Stimulated activated CD4-positive, alpha-beta T cell treated with anti-CD3 and anti-CD28 coated beads, Interleukin-2, amount 100 ng/mL, for 48 hours (primary cell): ENCODE data around the gene HM13.
A peak's percentile ranks its signal among the peaks of the same experiment; 100 is the strongest.
"Not testable (repeated sequence)": the region's sequence is repeated elsewhere in the genome, so short reads cannot be mapped to it uniquely, and the experiment has no call there.

ENCODE experiments used
- DNase-seq, 2 donors: peaks; one replicate each; pipeline ENCODE4 v3.0.0-alpha.2; 2020

The HM13 gene

GRCh38 chr20:31543966-31544598 is 29.8 kb downstream of the HM13 start:
- no peak for DNase-seq

- no peak for DNase-seq
These were observed 30.4 kb downstream of the HM13 start for GRCh38 chr20:31544600-31544999.

GRCh38 chr20:31545621-31546040 is 31.4 kb downstream of the HM13 start:
- not testable (repeated sequence) for DNase-seq

GRCh38 chr20:31547017-31547675 is 32.9 kb downstream of the HM13 start:
- peak; percentile 65 to 69 for DNase-seq

- no peak for DNase-seq
These were observed 33.6 kb downstream of the HM13 start for GRCh38 chr20:31547720-31548298.

- no peak for DNase-seq
These were observed 34.7 kb downstream of the HM13 start for GRCh38 chr20:31548820-31549512.

GRCh38 chr20:31549513-31549880 is 35.3 kb downstream of the HM13 start:
- DNase-seq = no peak

DNA sequence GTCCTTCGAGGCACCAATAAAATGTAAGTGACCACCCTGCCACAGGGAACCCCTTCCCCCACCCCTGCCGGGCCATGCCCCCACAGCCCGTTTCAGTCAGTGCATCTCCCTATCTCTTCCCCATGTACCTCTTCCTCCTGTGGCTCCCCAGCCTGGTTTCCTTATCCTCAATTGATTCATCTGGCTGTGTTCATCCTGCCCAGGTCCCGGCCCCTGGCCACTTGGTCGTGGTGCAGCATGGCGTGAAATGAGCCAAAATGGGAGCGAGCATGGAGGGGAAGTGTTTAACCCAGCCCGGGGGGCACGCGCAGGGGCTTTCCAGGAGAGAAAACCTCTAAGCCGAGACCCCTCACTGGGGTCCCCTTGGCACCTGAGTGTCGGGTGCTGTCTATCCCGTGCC is 35.9 kb downstream of the HM13 start:
- DNase-seq = no peak

- no peak for DNase-seq
These were observed 37.2 kb downstream of the HM13 start for GRCh38 chr20:31551163-31552081.

DNA sequence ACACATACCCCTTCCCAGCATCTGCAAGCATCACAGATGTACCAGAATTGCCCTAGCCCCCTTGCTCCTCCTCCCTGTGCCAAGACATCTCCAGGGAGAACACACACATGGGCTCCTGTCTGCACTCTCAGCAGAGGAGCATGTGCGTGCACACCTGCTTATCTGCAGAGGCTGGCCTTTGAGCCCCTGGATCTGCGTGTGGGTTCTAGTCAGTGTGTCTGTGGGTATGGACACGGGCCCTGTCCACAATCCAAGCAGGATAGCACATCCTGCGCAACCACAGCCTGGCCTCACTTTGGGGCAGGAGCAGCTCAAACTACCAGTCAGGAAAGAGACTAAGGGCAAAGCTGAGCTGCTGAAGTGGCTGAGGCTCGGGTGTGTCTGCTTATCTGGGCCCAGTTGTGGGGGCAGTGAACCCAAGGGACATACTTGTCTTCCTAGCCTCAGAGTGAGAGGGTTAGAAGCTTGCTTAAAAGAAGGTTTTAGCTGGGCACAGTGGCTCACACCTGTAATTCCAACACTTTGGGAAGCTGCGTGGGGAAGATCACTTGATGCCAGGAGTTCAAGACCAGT is 41.0 kb downstream of the HM13 start:
- DNase-seq = no peak

GRCh38 chr20:31559704-31560093 is 45.5 kb downstream of the HM13 start:
- DNase-seq = no peak

- peak; percentile 74 to 76 for DNase-seq
These were observed 46.0 kb downstream of the HM13 start for GRCh38 chr20:31560094-31560745.

- no peak for DNase-seq
These were observed 46.7 kb downstream of the HM13 start for GRCh38 chr20:31560746-31561598.

GRCh38 chr20:31562241-31562640 is 48.0 kb downstream of the HM13 start:
- DNase-seq = no peak

- DNase-seq = no peak
These were observed 50.0 kb downstream of the HM13 start for GRCh38 chr20:31564284-31564683.

DNA sequence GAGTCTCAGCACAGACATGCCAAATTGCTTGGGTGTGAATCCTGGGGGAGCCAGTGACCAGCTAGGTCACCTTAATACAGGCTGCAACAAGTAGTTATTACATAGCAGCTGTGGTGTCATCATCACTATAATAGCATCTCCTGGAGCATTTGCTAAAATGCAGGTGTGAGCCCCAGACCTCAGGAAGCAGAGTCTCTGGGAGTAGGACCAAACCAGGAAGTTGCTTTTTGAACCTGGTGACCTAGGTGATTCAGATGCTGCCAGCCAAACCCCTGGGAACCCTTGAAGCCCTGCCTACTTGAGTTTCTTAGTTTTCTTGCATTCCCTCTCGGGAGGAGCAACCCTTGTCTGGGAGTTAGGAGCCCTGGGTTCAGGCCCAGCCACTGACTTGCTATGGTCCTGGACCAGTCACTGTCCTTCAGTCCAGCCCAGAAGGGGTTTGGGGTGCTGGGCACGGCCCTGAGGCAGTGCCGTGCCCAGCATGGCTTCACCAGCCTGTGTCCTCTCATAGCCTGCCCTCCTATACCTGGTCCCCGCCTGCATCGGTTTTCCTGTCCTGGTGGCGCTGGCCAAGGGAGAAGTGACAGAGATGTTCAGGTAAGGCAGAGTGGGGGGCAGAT is 51.6 kb downstream of the HM13 start:
- DNase-seq = no peak

GRCh38 chr20:31566319-31566657 is 52.0 kb downstream of the HM13 start:
- no peak for DNase-seq

DNA sequence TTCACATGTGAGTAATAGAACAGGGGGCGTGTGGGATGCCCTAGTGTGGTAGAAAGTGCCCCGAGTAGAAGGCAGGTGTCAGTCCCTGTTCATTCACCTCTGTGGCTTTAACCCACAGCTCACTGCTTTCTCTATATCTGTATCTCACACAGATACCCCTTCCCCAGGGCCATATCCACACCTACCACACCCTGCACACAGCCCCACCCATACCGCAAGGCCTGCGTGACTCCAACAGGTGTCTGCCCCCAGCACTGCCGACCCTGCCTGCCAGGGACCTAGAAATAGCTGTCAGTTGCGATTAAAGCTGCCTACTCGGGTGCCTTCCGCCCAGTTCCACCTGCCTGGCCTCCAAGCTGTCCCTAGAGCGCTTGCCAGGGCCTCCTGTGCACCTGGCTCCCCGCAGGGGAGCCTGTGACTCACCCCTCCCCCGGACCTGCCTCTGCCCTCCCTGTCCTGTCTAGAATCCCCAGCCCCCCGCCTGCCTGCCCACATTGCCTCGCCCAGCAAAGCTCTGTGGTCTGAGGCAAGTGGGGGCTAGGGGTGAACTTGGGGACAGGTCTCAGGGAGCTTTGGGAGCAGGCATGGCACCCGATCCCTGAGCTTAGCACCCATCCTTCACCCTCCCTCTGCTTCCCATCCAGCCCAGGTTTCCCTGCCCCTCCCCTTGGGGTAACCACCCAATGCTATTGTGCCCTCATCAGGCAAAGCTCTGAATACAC is 52.6 kb downstream of the HM13 start:
- DNase-seq = no peak

GRCh38 chr20:31567380-31567720 is 53.1 kb downstream of the HM13 start:
- no peak for DNase-seq
